ENCODE results near the gene MALRD1.

GRCh38 chr10:19656420-19657042 is 607.9 kb downstream of the MALRD1 start:
- TF ChIP-seq POLR2A (IDR thresholded peaks at IDR 0.05) = no peak
- TF ChIP-seq, protein P1, sequence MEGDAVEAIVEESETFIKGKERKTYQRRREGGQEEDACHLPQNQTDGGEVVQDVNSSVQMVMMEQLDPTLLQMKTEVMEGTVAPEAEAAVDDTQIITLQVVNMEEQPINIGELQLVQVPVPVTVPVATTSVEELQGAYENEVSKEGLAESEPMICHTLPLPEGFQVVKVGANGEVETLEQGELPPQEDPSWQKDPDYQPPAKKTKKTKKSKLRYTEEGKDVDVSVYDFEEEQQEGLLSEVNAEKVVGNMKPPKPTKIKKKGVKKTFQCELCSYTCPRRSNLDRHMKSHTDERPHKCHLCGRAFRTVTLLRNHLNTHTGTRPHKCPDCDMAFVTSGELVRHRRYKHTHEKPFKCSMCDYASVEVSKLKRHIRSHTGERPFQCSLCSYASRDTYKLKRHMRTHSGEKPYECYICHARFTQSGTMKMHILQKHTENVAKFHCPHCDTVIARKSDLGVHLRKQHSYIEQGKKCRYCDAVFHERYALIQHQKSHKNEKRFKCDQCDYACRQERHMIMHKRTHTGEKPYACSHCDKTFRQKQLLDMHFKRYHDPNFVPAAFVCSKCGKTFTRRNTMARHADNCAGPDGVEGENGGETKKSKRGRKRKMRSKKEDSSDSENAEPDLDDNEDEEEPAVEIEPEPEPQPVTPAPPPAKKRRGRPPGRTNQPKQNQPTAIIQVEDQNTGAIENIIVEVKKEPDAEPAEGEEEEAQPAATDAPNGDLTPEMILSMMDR (IDR thresholded peaks at IDR 0.05) = no peak

Measured in uterus (tissue), 2 donors.